Activated T-helper 2 cell treated with anti-CD3 and anti-CD28 coated beads, Interferon-gamma antibody, Interleukin-2, Interleukin-4, amounts not matched to agents 10 μg/mL and 5 μg/mL and 100 μg/mL, durations not matched to agents 14 hours and 24 hours and 36 hours (primary cell): ENCODE data around the gene TMBIM6. TPM values are rescaled to one million over a fixed set of nuclear protein-coding genes. Genes with fewer than 3 reads are reported as not detected.
"Not testable (repeated sequence)": the region's sequence is repeated elsewhere in the genome, so short reads cannot be mapped to it uniquely, and the experiment has no call there.

Source experiments
- DNase-seq: peaks from one replicate; pipeline ENCODE4 v3.0.0; 2021; ENCODE audit warnings: low spot score
- H3K27ac Mint-ChIP-seq: one replicate; pipeline ENCODE4 v1.8.0; 2021; ENCODE audit warnings: mixed read lengths
- H3K27me3 Mint-ChIP-seq: one replicate; pipeline ENCODE4 v1.8.0; 2021; ENCODE audit warnings: low read depth, mixed read lengths
- H3K36me3 Mint-ChIP-seq: one replicate; pipeline ENCODE4 v1.8.0; 2021; ENCODE audit warnings: low read depth, mixed read lengths
- H3K4me1 Mint-ChIP-seq: one replicate; pipeline ENCODE4 v1.8.0; 2021; ENCODE audit warnings: low read depth, mixed read lengths
- H3K4me3 Mint-ChIP-seq: one replicate; pipeline ENCODE4 v1.8.0; 2021; ENCODE audit warnings: low read depth, mild to moderate bottlenecking, moderate library complexity, mixed read lengths
- H3K9me3 Mint-ChIP-seq: one replicate; pipeline ENCODE4 v1.8.0; 2021; ENCODE audit warnings: mixed read lengths
- intact Hi-C: fragments of 100-400 bp; cut with micrococcal nuclease; formaldehyde crosslinking; loops from one replicate; pipeline ENCODE4 v1.15.1; 2023
- total RNA-seq: library from RNA; stranded (reverse); gene quantifications from 2 replicates; pipeline ENCODE4 v1.2.3, GENCODE V29; 2022

The TMBIM6 gene
- total RNA-seq, 1 donor from 2014 or later, result 405 TPM

DNA sequence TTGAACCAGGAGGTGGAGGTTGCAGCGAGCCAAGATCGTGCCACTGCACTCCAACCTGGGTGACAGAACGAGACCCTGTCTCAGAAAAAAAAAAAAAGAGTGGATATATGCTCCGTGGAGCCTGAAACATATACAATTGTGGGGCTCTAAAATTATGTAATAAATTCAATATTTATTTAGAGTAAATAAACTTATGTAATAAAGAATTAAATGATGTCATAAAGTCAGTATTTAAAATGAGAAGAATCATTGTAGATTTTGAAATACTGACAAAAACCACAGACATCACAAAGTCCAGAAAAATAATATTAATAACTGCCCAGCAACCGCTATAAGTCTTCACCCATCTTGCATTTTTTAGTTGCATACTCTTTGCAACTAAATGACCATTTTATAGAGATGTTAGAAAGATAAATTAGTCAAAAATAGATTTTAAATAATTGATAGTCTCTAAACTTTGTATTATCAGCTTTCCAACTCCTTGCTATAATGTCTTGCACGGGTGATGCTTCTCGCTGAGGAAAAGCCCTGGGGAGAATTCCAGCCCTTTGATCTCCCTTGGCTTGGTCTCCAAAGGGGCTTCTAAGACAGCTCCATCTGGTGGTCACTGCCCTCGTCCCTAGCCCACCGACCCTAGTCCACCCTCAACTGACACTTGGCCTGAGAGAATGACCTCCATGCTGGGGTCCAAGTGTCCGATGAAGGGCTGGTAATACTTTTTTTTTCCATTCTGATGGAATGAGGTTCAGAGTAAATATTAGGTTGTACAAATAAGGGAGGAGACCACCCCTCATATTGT is 7.9 kb upstream of the TMBIM6 start:
- Mint-ChIP-seq H3K36me3 (no peaks in the 10 kb centered on the region), H3K4me1 (peaks cover 3% of the 10 kb centered on the region)
- DNase-seq, result no peak

DNA sequence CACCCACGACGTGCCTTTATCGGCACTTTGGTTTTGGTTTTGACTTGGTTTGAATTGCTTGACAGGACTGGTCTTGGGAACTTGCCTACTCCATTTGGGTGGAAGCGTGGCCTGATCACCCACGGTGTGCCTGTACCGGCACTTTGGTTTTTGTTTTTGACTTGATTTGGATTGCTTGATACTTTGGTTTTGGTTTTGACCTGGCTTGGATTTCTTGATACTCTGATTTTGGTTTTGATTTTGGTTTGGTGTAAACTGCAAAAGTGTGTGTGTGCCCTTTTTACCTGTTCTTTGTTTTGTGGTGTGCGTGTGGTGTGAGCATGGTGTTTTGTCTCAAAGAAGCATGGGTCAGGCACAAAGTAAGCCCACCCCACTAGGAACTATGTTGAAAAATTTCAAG is 6.5 kb upstream of the TMBIM6 start:
- H3K4me3 Mint-ChIP-seq, H3K36me3 Mint-ChIP-seq, H3K4me1 Mint-ChIP-seq, intact Hi-C loops, H3K27ac Mint-ChIP-seq, DNase-seq, H3K9me3 Mint-ChIP-seq: not testable (repeated sequence)
- peaks cover 16% of the 10 kb centered on the region for H3K27me3 Mint-ChIP-seq

More for the DNA sequence above, 7.9 kb upstream of the TMBIM6 start:
- Mint-ChIP-seq H3K27ac (no peak overlapping the region), H3K4me3 (no peak overlapping the region), H3K27me3 (peaks cover 16% of the 10 kb centered on the region), H3K9me3 (no peaks in the 10 kb centered on the region)
- intact Hi-C loops, result no loop called here

DNA sequence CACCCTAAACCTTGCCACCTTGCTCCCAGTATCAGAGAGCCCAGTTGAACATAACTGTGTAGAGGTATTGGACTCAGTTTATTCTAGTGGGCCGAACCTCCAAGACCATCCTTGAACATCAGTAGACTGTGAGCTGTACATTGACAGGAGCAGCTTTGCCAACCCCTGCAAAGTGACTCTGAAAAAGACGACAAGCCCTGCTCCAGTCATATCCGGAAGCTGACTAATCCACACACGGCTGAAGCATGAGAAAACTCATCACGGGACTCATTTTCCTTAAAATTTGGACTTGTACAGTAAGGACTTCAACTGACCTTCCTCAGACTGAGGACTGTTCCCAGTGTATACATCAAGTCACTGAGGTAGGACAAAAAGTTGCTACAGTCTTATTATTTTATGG is 2.6 kb upstream of the TMBIM6 start:
- H3K9me3 Mint-ChIP-seq, H3K27ac Mint-ChIP-seq, intact Hi-C loops, H3K27me3 Mint-ChIP-seq, H3K4me3 Mint-ChIP-seq, DNase-seq: not testable (repeated sequence)
- peaks cover 16% of the 10 kb centered on the region for H3K4me1 Mint-ChIP-seq
- H3K36me3 Mint-ChIP-seq, result peaks cover 19% of the 10 kb centered on the region

DNA sequence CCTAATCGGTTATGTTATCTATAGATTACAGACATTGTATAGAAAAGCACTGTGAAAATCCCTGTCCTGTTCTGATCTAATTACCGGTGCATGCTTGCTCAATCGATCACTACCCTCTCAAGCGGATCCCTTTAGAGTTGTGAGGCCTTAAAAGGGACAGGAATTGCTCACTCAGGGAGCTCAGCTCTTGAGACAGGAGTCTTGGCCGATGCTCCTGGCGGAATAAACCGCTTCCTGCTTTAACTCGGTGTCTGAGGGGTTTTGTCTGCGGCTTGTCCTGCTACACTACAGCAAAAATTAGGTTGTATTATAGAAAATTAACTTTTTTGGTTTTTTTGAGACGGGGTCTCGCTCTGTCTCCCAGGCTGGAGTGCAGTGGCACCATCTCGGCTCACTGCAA is 1.1 kb upstream of the TMBIM6 start:
- H3K4me1 Mint-ChIP-seq, result peaks cover 27% of the 10 kb centered on the region
- intact Hi-C loops, result loop anchor here (2.0 to 10.0 kb wide), 3 partner anchors 33 to 608 kb away; partner anchors contain the start of genes FMNL3, SPATS2 and TUBA1B
- not testable (repeated sequence) for H3K27me3 Mint-ChIP-seq, H3K9me3 Mint-ChIP-seq, H3K27ac Mint-ChIP-seq, H3K4me3 Mint-ChIP-seq, DNase-seq
- H3K36me3 Mint-ChIP-seq, result peaks cover 33% of the 10 kb centered on the region

DNA sequence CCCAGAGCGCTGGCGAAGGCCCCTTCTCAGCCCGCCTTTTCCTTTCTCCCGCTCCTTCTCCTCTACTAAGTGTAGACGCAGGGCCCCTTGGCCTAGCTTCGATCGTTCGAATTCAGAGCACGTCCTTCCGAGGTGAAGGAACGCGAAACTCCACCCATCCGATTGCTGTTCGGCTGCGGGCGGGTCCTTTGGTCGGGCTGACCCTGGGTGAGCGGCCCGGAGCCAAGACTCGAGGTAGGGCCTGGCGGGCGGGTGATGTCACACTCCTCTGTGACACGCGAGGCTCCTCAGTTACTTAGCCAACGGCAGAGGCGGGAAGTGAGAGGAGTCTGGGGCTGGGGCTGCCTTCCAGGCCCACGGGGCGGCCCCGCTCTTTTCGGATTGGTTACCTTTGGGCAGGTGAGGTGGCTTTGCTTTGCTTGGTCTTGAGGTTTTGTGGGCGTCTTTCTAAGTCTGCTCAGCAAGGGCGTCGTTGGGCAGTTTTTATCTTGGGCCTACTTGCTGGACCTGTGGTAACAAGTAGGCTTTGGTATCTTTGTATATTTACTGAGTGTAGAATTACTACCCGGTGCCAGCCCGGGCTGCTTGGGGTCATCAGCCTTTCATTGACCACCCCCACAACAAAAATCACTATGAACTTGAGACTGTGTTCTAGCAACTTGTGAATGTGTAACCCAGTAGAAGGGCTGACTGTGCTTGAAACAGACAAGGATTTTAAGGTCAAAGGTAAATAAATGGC is 694 bp downstream of the TMBIM6 start:
- H3K4me1 Mint-ChIP-seq, result peaks cover 32% of the 10 kb centered on the region
- H3K36me3 Mint-ChIP-seq, result peaks cover 38% of the 10 kb centered on the region
- intact Hi-C loops, result loop anchor here (1.0 to 10.0 kb wide), 7 partner anchors 8 to 610 kb away; partner anchors contain the start of genes FMNL3, SPATS2 and TUBA1B
- H3K27me3 Mint-ChIP-seq, result peaks cover under 1% of the 10 kb centered on the region
- no peaks in the 10 kb centered on the region for H3K9me3 Mint-ChIP-seq
- peak overlapping the region; percentile 88 for H3K4me3 Mint-ChIP-seq
- peak; percentile 88 for DNase-seq
- H3K27ac Mint-ChIP-seq, result peak overlapping the region; percentile 96

DNA sequence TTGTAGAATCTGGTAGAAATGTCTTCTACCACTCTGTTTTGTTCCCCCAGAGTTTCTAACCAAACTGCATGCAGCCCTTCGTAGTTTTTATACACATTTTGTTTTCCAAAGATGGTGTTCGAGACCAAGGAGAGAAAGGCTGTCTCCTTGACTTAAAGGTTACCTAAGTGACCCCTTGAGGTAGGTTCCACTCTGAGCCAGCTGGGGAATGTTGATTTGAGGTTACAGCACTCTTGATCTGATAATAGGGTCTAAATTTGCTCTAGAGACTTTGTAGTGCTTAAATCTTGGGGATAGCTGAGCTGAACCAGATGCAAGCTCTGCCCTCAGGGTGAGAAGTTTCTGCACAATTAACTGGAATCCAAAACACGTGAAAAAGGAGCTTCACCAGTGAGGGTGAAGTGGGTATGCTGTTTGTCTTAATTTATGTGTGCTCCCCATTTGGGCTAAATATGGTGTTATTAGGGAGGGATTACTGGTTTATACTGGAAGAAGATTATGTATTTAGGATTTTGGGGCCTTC is 3.1 kb downstream of the TMBIM6 start:
- Mint-ChIP-seq H3K27ac (peak overlapping the region; percentile 69), H3K9me3 (no peaks in the 10 kb centered on the region), H3K4me1 (peaks cover 49% of the 10 kb centered on the region), H3K27me3 (no peaks in the 10 kb centered on the region), H3K36me3 (peaks cover 54% of the 10 kb centered on the region), H3K4me3 (peak overlapping the region; percentile 41)
- DNase-seq, result no peak
- intact Hi-C loops, result loop anchor here (5.0 to 10.0 kb wide), 2 partner anchors 380 to 612 kb away; partner anchors contain the start of genes SPATS2 and TUBA1B

DNA sequence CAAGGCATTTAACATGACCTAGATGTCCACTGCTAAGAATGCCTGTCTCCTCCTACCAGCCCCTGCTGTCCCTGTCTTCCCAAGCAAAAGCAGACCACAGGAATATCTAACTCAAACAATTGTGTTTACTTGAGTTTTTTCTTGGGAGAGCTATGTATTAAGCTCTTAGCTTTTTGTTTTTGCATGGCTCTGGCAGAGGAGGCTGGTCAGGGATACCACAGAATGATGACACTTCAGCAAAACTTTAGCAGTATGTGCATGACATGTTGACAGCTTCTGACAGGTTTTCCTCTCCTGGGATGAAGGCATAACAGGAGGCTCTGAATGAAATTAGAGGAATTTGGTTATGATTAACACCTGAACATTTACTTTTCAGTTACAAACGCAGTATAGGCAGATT is 6.9 kb downstream of the TMBIM6 start:
- H3K9me3 Mint-ChIP-seq, result no peaks in the 10 kb centered on the region
- peaks cover 72% of the 10 kb centered on the region for H3K4me1 Mint-ChIP-seq
- no peaks in the 10 kb centered on the region for H3K27me3 Mint-ChIP-seq
- no peak for DNase-seq
- peaks cover 69% of the 10 kb centered on the region for H3K36me3 Mint-ChIP-seq
- H3K4me3 Mint-ChIP-seq, result peak overlapping the region; percentile 38
- intact Hi-C loops, result loop anchor here (10.0 kb wide), 1 partner anchor 384 kb away; the partner anchor contains the start of gene SPATS2
- H3K27ac Mint-ChIP-seq, result peak overlapping the region; percentile 51

DNA sequence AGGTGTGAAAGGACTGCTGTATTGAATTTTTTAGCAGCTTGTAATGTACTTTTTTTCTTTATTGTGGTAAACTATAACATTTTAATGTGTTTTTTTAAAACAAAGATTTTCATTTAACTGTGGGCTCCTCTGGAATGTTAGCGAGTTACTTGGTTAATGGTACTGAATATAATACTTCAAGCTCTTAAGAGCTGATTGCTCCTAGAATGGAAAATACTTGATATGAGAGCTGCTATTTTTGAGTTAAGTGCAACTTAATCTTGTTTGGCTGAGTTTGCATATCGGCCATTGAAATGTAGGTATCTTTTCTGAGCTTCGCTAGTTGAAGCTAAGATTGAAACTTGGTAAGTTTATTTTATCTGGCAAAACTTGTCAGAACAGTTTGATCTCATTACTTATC is 7.4 kb downstream of the TMBIM6 start:
- intact Hi-C loops, result loop anchor here (10.0 kb wide), 1 partner anchor 384 kb away; the partner anchor contains the start of gene SPATS2
- Mint-ChIP-seq H3K27ac (peak overlapping the region; percentile 84), H3K4me1 (peaks cover 72% of the 10 kb centered on the region), H3K4me3 (peak overlapping the region; percentile 9), H3K27me3 (no peaks in the 10 kb centered on the region), H3K36me3 (peaks cover 69% of the 10 kb centered on the region), H3K9me3 (no peaks in the 10 kb centered on the region)
- DNase-seq, result no peak

DNA sequence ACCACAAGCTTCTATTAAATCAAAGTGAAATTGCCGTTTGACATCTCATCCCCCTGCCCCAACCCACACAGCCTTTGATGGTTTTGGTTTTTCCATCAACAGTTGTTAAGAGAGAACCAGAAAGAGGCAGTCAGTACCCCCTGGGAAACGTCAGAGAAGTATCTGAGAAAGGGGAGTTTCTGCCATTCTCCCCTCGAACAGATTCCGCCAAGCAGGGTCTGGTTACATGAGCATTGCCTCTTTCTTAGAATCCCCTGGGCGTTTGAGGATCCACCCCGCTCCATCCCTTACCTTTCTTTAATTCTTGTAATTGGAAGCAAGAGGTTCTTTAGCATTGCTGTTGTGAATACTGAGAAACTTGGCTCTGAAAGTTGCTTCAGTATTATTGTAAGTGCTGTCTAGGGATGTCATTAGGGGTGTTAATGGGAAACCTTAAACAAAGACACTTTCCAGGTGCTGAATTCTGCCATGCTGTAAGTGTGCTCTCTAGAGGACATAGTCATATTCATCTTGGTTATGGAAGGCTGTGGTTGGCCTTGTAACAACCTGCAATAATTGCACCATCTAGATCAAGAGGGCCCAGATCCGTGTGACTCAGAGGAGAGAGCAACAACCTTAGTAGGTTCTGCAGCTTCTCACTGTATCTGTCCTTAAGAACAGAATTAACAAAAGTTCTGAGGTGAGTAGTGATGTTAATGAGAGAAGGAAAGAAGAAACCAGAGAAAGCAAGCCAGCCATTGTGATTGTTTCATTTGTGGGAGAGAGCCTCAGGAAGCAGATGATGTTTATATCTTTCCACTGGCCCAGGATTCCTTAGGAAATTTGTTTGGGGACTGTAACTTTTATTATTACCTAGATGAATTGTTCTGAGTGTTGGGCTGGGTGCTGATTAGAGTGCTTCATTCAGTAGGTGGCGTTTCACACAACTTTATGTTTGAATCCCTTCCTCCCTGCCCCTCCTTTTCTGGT is 9.0 kb downstream of the TMBIM6 start:
- peak; percentile 20 for DNase-seq
- Mint-ChIP-seq H3K27ac (peak overlapping the region; percentile 84), H3K4me1 (peaks cover 65% of the 10 kb centered on the region), H3K27me3 (no peaks in the 10 kb centered on the region), H3K9me3 (no peaks in the 10 kb centered on the region), H3K4me3 (peak overlapping the region; percentile 52), H3K36me3 (peaks cover 70% of the 10 kb centered on the region)
- intact Hi-C loops, result loop anchor here (1.0 kb wide), 2 partner anchors 8 to 12 kb away; no protein-coding TSS in a partner anchor

DNA sequence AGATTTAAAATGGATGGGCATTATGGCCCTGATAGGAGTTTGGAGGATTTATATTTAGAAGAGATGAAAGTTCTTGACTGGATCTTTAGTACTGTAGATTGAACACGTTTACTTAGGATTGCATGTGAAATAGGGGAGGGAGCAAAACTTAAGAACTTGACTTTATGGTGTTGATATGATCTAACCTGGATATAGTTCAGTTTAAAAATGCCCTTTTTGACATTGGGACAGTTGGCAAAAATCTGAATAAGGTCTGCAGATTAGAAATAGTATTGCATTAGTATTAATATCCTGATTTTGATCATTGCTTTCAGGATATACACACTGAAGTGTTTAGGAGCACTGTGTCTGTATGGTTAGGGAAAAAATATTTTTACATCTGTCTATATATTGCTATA is 9.6 kb downstream of the TMBIM6 start:
- DNase-seq, result no peak
- H3K27me3 Mint-ChIP-seq, result no peaks in the 10 kb centered on the region
- H3K4me1 Mint-ChIP-seq, result peaks cover 67% of the 10 kb centered on the region
- H3K36me3 Mint-ChIP-seq, result peaks cover 77% of the 10 kb centered on the region
- intact Hi-C loops, result loop anchor here (1.0 kb wide), 2 partner anchors 9 to 11 kb away; no protein-coding TSS in a partner anchor
- peak overlapping the region; percentile 84 for H3K27ac Mint-ChIP-seq
- no peaks in the 10 kb centered on the region for H3K9me3 Mint-ChIP-seq
- peak overlapping the region; percentile 52 for H3K4me3 Mint-ChIP-seq

DNA sequence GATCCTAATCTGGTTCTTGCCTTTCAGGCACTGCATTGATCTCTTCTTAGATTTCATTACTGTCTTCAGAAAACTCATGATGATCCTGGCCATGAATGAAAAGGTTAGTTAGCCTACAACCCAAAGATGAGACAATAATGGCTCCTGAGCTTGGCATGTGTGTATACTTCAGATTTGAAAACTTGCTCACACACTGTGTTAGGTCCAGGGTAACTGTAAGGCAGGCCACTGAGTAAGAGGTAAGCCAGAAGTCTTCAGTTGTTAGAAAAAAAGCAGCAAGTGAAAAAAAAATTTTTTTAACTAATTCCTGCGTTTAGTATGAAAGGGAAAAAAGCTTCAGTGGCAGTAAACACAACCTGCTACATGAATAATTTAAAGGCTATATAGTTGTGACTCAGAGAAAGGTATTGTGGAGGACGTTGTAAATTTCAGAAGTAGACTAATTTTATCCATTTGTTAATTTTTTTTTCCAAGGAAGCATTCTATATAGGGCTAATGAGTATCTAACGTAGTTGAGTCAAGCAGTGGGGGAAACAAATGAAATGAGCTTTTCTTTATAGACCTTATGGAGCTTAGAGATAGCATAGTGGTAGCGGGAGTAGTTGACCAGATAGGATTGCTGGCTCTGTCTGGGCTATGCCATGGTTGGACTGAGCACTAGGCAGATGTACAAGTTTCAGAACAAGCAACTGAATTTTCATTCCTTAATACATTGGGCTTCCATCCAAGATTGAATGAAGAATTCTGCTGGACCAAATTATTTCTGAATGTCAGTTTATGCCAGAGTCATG is 20.5 kb downstream of the TMBIM6 start:
- Mint-ChIP-seq H3K27me3 (no peaks in the 10 kb centered on the region), H3K9me3 (no peaks in the 10 kb centered on the region), H3K4me3 (peak overlapping the region; percentile 17), H3K36me3 (peaks cover 78% of the 10 kb centered on the region), H3K4me1 (peaks cover 51% of the 10 kb centered on the region), H3K27ac (peak overlapping the region; percentile 91)
- no peak for DNase-seq
- intact Hi-C loops, result loop anchor here (1.0 to 5.0 kb wide), 4 partner anchors 12 to 125 kb away; partner anchors contain the start of genes BCDIN3D and TMBIM6
